ENCODE results near the gene CPNE4.

Gene CPNE4

DNA sequence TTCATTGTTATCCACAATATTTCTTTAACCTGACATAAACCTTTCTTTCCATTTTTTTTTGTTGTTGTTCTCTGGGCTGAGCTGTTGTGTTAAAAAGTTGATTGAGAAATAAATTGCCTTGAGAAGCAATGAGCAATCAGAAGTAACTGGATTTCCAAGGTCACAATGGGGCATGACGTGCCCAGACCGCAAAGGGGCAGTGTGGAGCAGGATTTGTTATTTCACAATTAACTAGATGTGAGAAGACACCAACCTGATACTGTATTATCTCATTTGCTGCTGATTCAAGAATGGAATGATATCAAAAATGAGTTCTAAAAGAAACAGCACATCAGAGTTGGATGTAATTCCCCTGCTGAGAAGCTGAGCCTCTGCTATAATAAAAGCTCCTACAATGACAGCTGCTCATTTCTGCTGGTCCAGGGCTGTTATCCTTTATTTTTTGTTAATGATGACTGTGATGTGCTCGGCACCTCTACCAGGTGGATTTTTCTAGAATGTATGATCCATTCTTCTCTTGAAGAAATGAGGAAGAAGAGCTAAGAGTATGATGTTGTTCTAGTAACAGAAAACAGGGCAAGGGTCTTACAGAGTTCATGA, 28.1 kb downstream of the CPNE4 start:
- H3K4me3 ChIP-seq (ENCODE audit: low read depth, low read length), result no peak overlapping the region
- DNase-seq (ENCODE audit: low read depth), result peak; percentile 68
- TF ChIP-seq, protein P1, sequence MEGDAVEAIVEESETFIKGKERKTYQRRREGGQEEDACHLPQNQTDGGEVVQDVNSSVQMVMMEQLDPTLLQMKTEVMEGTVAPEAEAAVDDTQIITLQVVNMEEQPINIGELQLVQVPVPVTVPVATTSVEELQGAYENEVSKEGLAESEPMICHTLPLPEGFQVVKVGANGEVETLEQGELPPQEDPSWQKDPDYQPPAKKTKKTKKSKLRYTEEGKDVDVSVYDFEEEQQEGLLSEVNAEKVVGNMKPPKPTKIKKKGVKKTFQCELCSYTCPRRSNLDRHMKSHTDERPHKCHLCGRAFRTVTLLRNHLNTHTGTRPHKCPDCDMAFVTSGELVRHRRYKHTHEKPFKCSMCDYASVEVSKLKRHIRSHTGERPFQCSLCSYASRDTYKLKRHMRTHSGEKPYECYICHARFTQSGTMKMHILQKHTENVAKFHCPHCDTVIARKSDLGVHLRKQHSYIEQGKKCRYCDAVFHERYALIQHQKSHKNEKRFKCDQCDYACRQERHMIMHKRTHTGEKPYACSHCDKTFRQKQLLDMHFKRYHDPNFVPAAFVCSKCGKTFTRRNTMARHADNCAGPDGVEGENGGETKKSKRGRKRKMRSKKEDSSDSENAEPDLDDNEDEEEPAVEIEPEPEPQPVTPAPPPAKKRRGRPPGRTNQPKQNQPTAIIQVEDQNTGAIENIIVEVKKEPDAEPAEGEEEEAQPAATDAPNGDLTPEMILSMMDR (conservative IDR thresholded peaks at IDR 0.05; ENCODE audit: low read depth, low read length), result peak; percentile 72

DNA sequence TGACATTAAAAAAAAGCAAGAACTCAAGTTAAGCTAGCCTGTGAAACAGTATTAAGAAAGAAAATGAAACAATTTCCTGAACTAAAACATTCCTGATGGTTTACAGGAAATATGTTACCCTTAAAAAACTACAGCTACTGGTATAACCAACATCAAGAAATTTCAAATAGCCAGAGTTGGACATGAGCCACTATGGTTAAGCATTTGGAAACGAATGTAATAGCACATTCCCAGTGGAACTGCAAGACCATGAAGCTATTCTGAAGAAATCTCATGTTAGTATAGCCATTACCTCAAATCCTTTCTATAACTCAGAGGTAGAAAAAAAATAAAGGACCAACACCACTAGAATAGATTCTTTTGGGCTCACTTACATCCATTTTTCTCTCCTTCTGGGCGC, 30.2 kb downstream of the CPNE4 start:
- TF ChIP-seq, protein P1 (conservative IDR thresholded peaks at IDR 0.05; ENCODE audit: low read depth, low read length), result no peak
- peak; percentile 39 for DNase-seq (ENCODE audit: low read depth)
- no peak overlapping the region for H3K4me3 ChIP-seq (ENCODE audit: low read depth, low read length)

DNA sequence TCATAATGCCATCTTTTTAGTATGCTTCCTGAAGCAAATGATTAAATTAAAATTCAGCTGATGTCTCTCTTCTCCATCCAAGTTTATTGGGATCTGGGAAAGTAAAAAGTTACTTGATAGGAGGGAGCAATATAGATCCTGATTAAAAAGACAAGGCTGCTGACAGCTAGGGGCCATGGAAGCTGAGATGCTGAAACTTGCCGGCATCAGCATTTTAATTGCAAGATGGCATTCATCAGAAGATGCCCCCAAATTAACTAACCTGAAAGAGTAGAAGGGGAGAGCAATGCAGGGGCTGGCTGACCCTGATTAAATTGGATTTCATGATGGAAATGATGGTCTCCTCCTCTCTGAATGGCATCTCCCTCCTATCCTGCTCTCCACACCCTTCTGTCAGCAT, 31.1 kb downstream of the CPNE4 start:
- DNase-seq (ENCODE audit: low read depth), result no peak
- H3K4me3 ChIP-seq (ENCODE audit: low read depth, low read length), result no peak overlapping the region
- TF ChIP-seq, protein P1 (conservative IDR thresholded peaks at IDR 0.05; ENCODE audit: low read depth, low read length), result no peak

DNA sequence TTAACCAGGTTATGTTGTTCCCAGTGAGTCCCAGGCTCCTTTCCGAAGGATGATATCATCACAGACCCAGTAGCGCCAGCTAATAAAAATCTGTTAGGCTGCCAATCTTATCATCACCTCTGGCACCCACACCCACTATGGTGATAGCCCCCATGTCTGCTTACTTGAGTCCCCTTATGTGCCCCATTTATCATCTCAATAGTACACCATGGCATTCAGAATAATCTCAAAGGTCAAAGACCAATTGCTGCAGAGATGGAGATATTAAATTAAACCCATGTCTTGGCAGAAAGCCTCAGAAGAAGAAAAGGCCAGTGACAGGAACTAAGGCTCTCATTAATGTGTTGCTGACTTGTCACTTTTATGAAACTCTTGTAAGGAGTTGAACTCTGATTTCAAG, 32.8 kb downstream of the CPNE4 start:
- DNase-seq (ENCODE audit: low read depth), result no peak
- no peak overlapping the region for H3K4me3 ChIP-seq (ENCODE audit: low read depth, low read length)
- TF ChIP-seq, protein P1 (conservative IDR thresholded peaks at IDR 0.05; ENCODE audit: low read depth, low read length), result no peak

DNA sequence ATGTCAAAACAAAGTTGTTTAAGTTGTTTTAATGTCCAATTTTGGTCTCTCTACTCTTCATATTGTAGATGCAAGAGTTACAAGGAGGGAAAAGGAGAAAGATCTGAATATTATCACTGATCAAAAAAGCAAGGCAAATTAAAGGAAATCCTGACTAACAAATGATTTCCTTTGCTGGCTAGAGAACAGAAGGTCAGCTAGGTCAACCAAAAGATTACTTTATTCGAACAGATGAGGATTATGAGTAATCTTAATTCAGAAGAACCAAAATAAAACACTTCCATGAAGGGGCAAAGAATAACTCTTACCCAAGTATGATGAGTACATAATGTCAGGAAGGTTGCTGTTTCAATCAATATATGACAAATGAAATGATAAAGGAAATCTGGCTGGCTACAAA, 33.8 kb downstream of the CPNE4 start:
- no peak for DNase-seq (ENCODE audit: low read depth)
- TF ChIP-seq, protein P1 (conservative IDR thresholded peaks at IDR 0.05; ENCODE audit: low read depth, low read length), result no peak
- H3K4me3 ChIP-seq (ENCODE audit: low read depth, low read length), result no peak overlapping the region

DNA sequence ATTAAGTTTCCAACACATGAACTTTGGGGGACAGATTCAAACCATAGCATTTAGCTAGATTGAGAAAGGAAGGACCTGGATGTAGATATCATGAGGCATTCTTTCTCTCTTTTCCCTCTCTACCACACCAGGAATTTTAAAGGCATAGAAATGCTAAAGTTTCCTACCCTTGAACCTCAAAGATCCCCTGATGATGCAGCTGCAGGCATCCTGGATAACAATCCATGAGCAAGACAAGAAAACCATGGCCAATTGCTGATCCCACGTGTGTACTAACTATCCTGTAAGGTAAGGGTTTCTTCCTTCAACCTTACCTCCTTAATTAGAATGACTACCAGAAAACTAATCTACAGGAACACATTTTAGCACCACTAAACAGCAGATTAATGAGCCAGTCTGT, 36.8 kb downstream of the CPNE4 start:
- DNase-seq (ENCODE audit: low read depth), result no peak
- TF ChIP-seq, protein P1 (conservative IDR thresholded peaks at IDR 0.05; ENCODE audit: low read depth, low read length), result no peak
- H3K4me3 ChIP-seq (ENCODE audit: low read depth, low read length), result no peak overlapping the region

DNA sequence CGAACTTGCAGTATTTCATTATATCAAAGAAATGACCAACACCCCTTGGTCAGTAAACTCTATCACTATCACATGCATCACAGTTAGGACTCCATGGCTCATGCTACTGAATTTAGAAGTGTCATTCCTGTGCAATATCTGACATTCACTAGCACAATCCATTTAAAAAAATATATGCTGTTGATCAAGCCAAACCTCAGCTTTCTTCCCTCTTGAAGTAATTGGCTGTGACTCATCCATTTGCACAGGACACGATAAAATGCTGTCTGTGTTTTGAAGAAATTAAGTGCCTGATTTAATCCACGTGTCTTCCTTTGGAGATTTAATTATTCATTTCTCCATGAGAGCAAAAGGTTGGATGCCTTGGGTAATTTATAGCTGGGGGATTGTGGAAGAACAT, 38.9 kb downstream of the CPNE4 start:
- TF ChIP-seq, protein P1 (conservative IDR thresholded peaks at IDR 0.05; ENCODE audit: low read depth, low read length), result no peak
- no peak for DNase-seq (ENCODE audit: low read depth)
- no peak overlapping the region for H3K4me3 ChIP-seq (ENCODE audit: low read depth, low read length)
